ENCODE data around the gene PLB1. TPM values are rescaled to one million over a fixed set of nuclear protein-coding genes. Genes with fewer than 3 reads are reported as not detected.

The PLB1 gene
- total and polyA plus RNA-seq, 2 donors (not counting 1 experiment from before 2014, with no cell fraction given) = 0.25 to 0.51 TPM

DNA sequence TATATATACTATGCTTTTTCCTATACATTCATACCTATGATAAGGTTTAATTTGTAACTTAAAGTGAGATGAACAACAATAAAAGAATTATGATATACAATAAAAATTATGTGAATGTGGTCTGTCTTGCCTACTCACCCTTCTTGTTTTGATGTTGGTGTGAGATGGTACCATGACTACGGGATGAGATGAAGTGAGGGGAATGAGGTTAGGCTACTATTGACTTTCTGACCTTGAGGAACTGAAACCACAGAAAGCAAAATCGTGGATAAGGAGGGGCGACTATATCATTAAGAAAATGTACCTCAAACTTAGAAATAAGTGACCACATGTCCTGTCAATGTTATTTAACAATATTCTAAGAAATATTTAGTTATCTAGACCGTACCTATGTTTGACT, 151.8 kb downstream of the PLB1 start:
- Histone ChIP-seq H4K20me1 (ENCODE audit: control insufficient read depth, insufficient read depth, low read length, poor library complexity, severe bottlenecking) (no peaks in the 10 kb centered on the region), H3K4me2 (replicated peaks; ENCODE audit: low read depth, low read length, poor library complexity, severe bottlenecking) (no peak overlapping the region), H3K9me3 (ENCODE audit: control extremely low read depth in 1 of 3, control insufficient read depth in 2 of 3, insufficient read depth in 1 of 3, low read length in 2 of 3) (no peaks in the 10 kb centered on the region), H3K36me3 (replicated peaks in 1 of 2; ENCODE audit: control extremely low read depth in 1 of 2, control insufficient read depth in 1 of 2, extremely low read depth in 1 of 2, insufficient read depth in 2 of 2, low read length in 1 of 2) (no peaks in the 10 kb centered on the region), H3K79me2 (ENCODE audit: control insufficient read depth, insufficient read depth, low read length) (no peaks in the 10 kb centered on the region), H3K9ac (ENCODE audit: low read length) (no peak overlapping the region), H2AFZ (ENCODE audit: insufficient read depth, low read depth, low read length, poor library complexity, severe bottlenecking) (no peak overlapping the region), H3K4me1 (ENCODE audit: control insufficient read depth in 2 of 2, insufficient read depth in 2 of 2, low read length in 2 of 2) (peaks cover 0 to 8% of the 10 kb centered on the region in 2 donors), H3K27ac (ENCODE audit: low read length in 2 of 2) (no peak overlapping the region), H3K27me3 (replicated peaks in 1 of 4; ENCODE audit: control extremely low read depth in 1 of 4, control insufficient read depth in 3 of 4, insufficient read depth in 4 of 4, low read length in 3 of 4) (no peaks in the 10 kb centered on the region), H3K4me3 (ENCODE audit: control extremely low read depth in 1 of 5, extremely low read depth in 1 of 5, insufficient read depth in 1 of 5, low read depth in 2 of 5, low read length in 4 of 5) (no peak overlapping the region)
- Mint-ChIP-seq H3K4me3 (no peak overlapping the region), H3K9me3 (ENCODE audit: insufficient read depth) (no peaks in the 10 kb centered on the region), H3K27me3 (no peaks in the 10 kb centered on the region), H3K27ac (no peak overlapping the region), H3K4me1 (peaks cover 14% of the 10 kb centered on the region)
- ChIA-PET POLR2A (no interaction called here), CTCF (no interaction called here)
- TF ChIP-seq EZH2 (IDR thresholded peaks at IDR 0.05; ENCODE audit: borderline replicate concordance, insufficient read depth, low read depth, low read length, poor library complexity, severe bottlenecking) (no peak), CTCF (IDR thresholded peaks at IDR 0.05) (no peak)
- 100% methylated on average over 1 of the region's 4 CpGs for WGBS (ENCODE audit: insufficient coverage)
- intact Hi-C loops (cut with micrococcal nuclease) = no loop called here
- DNase-seq (no peak), ATAC-seq (ENCODE audit: low read depth) (no peak)

DNA sequence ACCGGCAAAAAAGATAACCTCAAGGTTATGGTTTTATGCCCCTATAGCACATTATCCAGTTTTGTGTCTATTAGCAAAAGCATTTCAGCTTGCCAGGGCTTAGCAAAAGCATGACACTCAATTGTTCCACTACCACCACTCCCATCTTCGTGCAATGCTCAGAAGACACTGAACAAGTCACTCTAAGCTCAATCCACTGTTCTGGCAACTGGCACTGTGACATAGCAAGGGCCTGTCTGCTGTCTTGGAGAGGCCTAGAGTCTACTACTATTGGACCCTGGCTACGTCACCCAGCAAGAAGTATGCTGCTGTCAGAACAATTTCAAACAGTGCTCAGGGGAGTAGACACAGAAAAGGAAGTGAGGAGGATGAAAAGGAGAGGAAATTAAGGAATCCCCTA, 152.3 kb downstream of the PLB1 start:
- no peak overlapping the region for H3K27ac ChIP-seq (ENCODE audit: low read length in 2 of 2)
- no peaks in the 10 kb centered on the region for H3K79me2 ChIP-seq (ENCODE audit: control insufficient read depth, insufficient read depth, low read length)
- Mint-ChIP-seq H3K27ac (no peak overlapping the region), H3K27me3 (no peaks in the 10 kb centered on the region), H3K4me3 (no peak overlapping the region), H3K9me3 (ENCODE audit: insufficient read depth) (no peaks in the 10 kb centered on the region), H3K4me1 (peaks cover 14% of the 10 kb centered on the region)
- H2AFZ ChIP-seq (ENCODE audit: insufficient read depth, low read depth, low read length, poor library complexity, severe bottlenecking) = no peak overlapping the region
- WGBS (ENCODE audit: insufficient coverage) = 58% methylated on average over 1 of the region's 3 CpGs
- no peak overlapping the region for H3K9ac ChIP-seq (ENCODE audit: low read length)
- H3K9me3 ChIP-seq (ENCODE audit: control extremely low read depth in 1 of 3, control insufficient read depth in 2 of 3, insufficient read depth in 1 of 3, low read length in 2 of 3) = no peaks in the 10 kb centered on the region
- no peak for TF ChIP-seq CTCF (IDR thresholded peaks at IDR 0.05)
- CTCF ChIA-PET = no interaction called here
- no peaks in the 10 kb centered on the region for H3K36me3 ChIP-seq (replicated peaks in 1 of 2; ENCODE audit: control extremely low read depth in 1 of 2, control insufficient read depth in 1 of 2, extremely low read depth in 1 of 2, insufficient read depth in 2 of 2, low read length in 1 of 2)
- H3K27me3 ChIP-seq (replicated peaks in 1 of 4; ENCODE audit: control extremely low read depth in 1 of 4, control insufficient read depth in 3 of 4, insufficient read depth in 4 of 4, low read length in 3 of 4) = no peaks in the 10 kb centered on the region
- POLR2A ChIA-PET = no interaction called here
- no peak for ATAC-seq (ENCODE audit: low read depth)
- DNase-seq = no peak
- intact Hi-C loops (cut with micrococcal nuclease) = no loop called here
- H3K4me1 ChIP-seq (ENCODE audit: control insufficient read depth in 2 of 2, insufficient read depth in 2 of 2, low read length in 2 of 2) = peaks cover 0 to 8% of the 10 kb centered on the region in 2 donors
- H3K4me2 ChIP-seq (replicated peaks; ENCODE audit: low read depth, low read length, poor library complexity, severe bottlenecking) = no peak overlapping the region
- no peak overlapping the region for H3K4me3 ChIP-seq (ENCODE audit: control extremely low read depth in 1 of 5, extremely low read depth in 1 of 5, insufficient read depth in 1 of 5, low read depth in 2 of 5, low read length in 4 of 5)
- no peaks in the 10 kb centered on the region for H4K20me1 ChIP-seq (ENCODE audit: control insufficient read depth, insufficient read depth, low read length, poor library complexity, severe bottlenecking)
